Measurements from ENCODE around the gene ADAP1. TPM values are rescaled to one million over a fixed set of nuclear protein-coding genes. Genes with fewer than 3 reads are reported as not detected.

The ADAP1 gene
- total and polyA plus RNA-seq, 2 of the 13 experiments (the other 11 are each of a cell fraction or from before 2014, with no cell fraction given), result 10.5 to 24.6 TPM

DNA sequence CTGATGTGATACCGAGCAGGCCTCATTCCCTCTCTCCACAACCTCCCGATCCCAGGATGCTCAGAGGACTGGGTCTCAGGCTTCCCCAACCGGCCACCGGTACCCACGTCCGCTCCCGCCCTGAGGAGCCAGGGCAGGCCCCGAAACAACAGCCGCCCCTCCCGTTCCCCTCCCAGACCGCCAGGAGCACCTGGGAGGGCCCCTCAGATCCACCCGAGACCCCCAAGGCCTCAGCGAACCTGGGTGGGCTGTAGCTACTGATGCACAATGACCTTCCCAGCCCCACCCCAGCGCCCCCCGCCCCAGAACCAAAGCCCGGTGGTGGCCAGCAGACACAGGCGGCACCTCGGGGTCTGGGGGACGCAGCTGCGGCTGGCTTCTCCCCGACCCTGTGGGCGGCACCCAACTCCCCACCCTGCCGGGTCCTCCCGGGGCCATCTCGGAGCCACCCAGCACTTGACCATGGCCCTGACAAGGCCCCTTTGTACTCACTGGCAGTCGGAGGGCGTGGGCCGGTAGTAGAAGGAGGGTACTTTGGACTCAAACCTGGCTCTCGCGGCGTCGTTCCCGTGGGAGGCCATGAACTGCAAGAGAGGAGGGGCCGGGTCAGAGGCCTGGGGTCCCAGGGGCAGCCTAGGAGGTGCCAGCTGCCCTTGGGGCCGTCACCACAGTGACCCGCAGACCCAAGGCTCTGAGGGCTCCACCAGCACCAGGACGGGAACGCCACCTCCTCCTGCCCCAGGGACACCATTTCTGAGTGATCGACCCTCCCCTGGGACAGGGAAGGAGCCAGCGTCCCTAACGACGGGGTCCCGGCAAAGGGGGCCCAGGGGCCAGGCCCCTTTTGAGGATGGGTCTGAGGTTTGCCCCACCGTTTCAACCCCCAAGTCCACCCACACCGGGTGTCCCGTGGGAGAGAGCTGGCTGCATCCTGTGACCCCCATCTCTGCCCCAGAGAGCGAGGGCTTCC, 28.1 kb downstream of the ADAP1 start (continued):
- TF ChIP-seq ZSCAN21 (CRISPR knock-in tag; IDR thresholded peaks at IDR 0.05; ENCODE audit: borderline replicate concordance), result peak; percentile 34; the same call in 1 of the 2 replicates
- no peak for TF ChIP-seq ZNF296 (CRISPR knock-in tag; conservative IDR thresholded peaks at IDR 0.05)
- TF ChIP-seq, protein P1, sequence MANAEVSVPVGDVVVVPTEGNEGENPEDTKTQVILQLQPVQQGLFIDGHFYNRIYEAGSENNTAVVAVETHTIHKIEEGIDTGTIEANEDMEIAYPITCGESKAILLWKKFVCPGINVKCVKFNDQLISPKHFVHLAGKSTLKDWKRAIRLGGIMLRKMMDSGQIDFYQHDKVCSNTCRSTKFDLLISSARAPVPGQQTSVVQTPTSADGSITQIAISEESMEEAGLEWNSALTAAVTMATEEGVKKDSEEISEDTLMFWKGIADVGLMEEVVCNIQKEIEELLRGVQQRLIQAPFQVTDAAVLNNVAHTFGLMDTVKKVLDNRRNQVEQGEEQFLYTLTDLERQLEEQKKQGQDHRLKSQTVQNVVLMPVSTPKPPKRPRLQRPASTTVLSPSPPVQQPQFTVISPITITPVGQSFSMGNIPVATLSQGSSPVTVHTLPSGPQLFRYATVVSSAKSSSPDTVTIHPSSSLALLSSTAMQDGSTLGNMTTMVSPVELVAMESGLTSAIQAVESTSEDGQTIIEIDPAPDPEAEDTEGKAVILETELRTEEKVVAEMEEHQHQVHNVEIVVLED (CRISPR knock-in tag; IDR thresholded peaks at IDR 0.05; ENCODE audit: borderline replicate concordance), result peak; percentile 40; the same call in 1 of the 2 replicates
- peak; percentile 97 for TF ChIP-seq ZBTB7B (CRISPR knock-in tag; IDR thresholded peaks at IDR 0.05)
- peak; percentile 92 for TF ChIP-seq ESRRA (CRISPR knock-in tag; IDR thresholded peaks at IDR 0.05; ENCODE audit: low read depth)
- TF ChIP-seq BORCS8-MEF2B (CRISPR knock-in tag; IDR thresholded peaks at IDR 0.05), result peak; percentile 73; the same call in 1 of the 2 replicates
- TF ChIP-seq, protein P2, sequence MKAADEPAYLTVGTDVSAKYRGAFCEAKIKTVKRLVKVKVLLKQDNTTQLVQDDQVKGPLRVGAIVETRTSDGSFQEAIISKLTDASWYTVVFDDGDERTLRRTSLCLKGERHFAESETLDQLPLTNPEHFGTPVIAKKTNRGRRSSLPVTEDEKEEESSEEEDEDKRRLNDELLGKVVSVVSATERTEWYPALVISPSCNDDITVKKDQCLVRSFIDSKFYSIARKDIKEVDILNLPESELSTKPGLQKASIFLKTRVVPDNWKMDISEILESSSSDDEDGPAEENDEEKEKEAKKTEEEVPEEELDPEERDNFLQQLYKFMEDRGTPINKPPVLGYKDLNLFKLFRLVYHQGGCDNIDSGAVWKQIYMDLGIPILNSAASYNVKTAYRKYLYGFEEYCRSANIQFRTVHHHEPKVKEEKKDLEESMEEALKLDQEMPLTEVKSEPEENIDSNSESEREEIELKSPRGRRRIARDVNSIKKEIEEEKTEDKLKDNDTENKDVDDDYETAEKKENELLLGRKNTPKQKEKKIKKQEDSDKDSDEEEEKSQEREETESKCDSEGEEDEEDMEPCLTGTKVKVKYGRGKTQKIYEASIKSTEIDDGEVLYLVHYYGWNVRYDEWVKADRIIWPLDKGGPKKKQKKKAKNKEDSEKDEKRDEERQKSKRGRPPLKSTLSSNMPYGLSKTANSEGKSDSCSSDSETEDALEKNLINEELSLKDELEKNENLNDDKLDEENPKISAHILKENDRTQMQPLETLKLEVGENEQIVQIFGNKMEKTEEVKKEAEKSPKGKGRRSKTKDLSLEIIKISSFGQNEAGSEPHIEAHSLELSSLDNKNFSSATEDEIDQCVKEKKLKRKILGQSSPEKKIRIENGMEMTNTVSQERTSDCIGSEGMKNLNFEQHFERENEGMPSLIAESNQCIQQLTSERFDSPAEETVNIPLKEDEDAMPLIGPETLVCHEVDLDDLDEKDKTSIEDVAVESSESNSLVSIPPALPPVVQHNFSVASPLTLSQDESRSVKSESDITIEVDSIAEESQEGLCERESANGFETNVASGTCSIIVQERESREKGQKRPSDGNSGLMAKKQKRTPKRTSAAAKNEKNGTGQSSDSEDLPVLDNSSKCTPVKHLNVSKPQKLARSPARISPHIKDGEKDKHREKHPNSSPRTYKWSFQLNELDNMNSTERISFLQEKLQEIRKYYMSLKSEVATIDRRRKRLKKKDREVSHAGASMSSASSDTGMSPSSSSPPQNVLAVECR (CRISPR knock-in tag; IDR thresholded peaks at IDR 0.05; ENCODE audit: borderline replicate concordance), result peak; percentile 41; the same call in 1 of the 2 replicates
- no peak for TF ChIP-seq CEBPB (IDR thresholded peaks at IDR 0.05; ENCODE audit: borderline replicate concordance, low read depth, low read length)
- no peak for TF ChIP-seq ZNF558 (CRISPR knock-in tag; IDR thresholded peaks at IDR 0.05; ENCODE audit: borderline replicate concordance)
- peak; percentile 73; the same call in 1 of the 2 replicates for TF ChIP-seq TOPORS (CRISPR knock-in tag; IDR thresholded peaks at IDR 0.05)
- TF ChIP-seq, protein P3, sequence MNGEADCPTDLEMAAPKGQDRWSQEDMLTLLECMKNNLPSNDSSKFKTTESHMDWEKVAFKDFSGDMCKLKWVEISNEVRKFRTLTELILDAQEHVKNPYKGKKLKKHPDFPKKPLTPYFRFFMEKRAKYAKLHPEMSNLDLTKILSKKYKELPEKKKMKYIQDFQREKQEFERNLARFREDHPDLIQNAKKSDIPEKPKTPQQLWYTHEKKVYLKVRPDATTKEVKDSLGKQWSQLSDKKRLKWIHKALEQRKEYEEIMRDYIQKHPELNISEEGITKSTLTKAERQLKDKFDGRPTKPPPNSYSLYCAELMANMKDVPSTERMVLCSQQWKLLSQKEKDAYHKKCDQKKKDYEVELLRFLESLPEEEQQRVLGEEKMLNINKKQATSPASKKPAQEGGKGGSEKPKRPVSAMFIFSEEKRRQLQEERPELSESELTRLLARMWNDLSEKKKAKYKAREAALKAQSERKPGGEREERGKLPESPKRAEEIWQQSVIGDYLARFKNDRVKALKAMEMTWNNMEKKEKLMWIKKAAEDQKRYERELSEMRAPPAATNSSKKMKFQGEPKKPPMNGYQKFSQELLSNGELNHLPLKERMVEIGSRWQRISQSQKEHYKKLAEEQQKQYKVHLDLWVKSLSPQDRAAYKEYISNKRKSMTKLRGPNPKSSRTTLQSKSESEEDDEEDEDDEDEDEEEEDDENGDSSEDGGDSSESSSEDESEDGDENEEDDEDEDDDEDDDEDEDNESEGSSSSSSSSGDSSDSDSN (CRISPR knock-in tag; IDR thresholded peaks at IDR 0.05), result peak; percentile 47; the same call in 1 of the 2 replicates
- TF ChIP-seq, protein P4, sequence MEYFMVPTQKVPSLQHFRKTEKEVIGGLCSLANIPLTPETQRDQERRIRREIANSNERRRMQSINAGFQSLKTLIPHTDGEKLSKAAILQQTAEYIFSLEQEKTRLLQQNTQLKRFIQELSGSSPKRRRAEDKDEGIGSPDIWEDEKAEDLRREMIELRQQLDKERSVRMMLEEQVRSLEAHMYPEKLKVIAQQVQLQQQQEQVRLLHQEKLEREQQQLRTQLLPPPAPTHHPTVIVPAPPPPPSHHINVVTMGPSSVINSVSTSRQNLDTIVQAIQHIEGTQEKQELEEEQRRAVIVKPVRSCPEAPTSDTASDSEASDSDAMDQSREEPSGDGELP (IDR thresholded peaks at IDR 0.05; ENCODE audit: borderline replicate concordance, low read depth), result peak; percentile 54; the same call in 1 of the 2 replicates
- TF ChIP-seq, protein P5, sequence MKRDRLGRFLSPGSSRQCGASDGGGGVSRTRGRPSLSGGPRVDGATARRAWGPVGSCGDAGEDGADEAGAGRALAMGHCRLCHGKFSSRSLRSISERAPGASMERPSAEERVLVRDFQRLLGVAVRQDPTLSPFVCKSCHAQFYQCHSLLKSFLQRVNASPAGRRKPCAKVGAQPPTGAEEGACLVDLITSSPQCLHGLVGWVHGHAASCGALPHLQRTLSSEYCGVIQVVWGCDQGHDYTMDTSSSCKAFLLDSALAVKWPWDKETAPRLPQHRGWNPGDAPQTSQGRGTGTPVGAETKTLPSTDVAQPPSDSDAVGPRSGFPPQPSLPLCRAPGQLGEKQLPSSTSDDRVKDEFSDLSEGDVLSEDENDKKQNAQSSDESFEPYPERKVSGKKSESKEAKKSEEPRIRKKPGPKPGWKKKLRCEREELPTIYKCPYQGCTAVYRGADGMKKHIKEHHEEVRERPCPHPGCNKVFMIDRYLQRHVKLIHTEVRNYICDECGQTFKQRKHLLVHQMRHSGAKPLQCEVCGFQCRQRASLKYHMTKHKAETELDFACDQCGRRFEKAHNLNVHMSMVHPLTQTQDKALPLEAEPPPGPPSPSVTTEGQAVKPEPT (CRISPR knock-in tag; IDR thresholded peaks at IDR 0.05; ENCODE audit: low read depth), result no peak
